ENCODE results near the gene PAK4.
"Not testable (repeated sequence)": the region's sequence is repeated elsewhere in the genome, so short reads cannot be mapped to it uniquely, and the experiment has no call there.

Gene PAK4

GRCh38 chr19:39209196-39209595, 83.6 kb downstream of the PAK4 start:
- no peak for DNase-seq
- Histone ChIP-seq H3K27ac (no peak overlapping the region), H3K4me3 (ENCODE audit: low read depth, low read length) (no peak overlapping the region), H3K27me3 (ENCODE audit: insufficient read depth, low read depth, severe bottlenecking) (no peaks in the 10 kb centered on the region), H3K36me3 (no peaks in the 10 kb centered on the region), H3K9me3 (ENCODE audit: severe bottlenecking) (no peaks in the 10 kb centered on the region)
- no peak for TF ChIP-seq CTCF (IDR thresholded peaks at IDR 0.05; ENCODE audit: low read depth, low read length)

GRCh38 chr19:39211731-39212374, 86.3 kb downstream of the PAK4 start:
- Histone ChIP-seq H3K9me3 (ENCODE audit: severe bottlenecking) (peaks cover 7% of the 10 kb centered on the region), H3K4me3 (ENCODE audit: low read depth, low read length) (no peak overlapping the region), H3K36me3 (no peaks in the 10 kb centered on the region), H3K27ac (no peak overlapping the region), H3K27me3 (ENCODE audit: insufficient read depth, low read depth, severe bottlenecking) (no peaks in the 10 kb centered on the region)
- TF ChIP-seq CTCF (IDR thresholded peaks at IDR 0.05; ENCODE audit: low read depth, low read length) = no peak
- DNase-seq = peak; percentile 22

- Histone ChIP-seq H3K4me3 (ENCODE audit: low read depth, low read length) (no peak overlapping the region), H3K9me3 (ENCODE audit: severe bottlenecking) (peaks cover 7% of the 10 kb centered on the region), H3K27me3 (ENCODE audit: insufficient read depth, low read depth, severe bottlenecking) (no peaks in the 10 kb centered on the region), H3K27ac (no peak overlapping the region), H3K36me3 (no peaks in the 10 kb centered on the region)
- peak; percentile 79 for TF ChIP-seq CTCF (IDR thresholded peaks at IDR 0.05; ENCODE audit: low read depth, low read length)
- DNase-seq = peak; percentile 68
Measured at GRCh38 chr19:39212375-39212742, 86.8 kb downstream of the PAK4 start.

- not testable (repeated sequence) for H3K9me3 ChIP-seq (ENCODE audit: severe bottlenecking); DNase-seq; H3K27me3 ChIP-seq (ENCODE audit: insufficient read depth, low read depth, severe bottlenecking); H3K27ac ChIP-seq; H3K4me3 ChIP-seq (ENCODE audit: low read depth, low read length); H3K36me3 ChIP-seq
Measured at GRCh38 chr19:39215323-39215722, 89.7 kb downstream of the PAK4 start.

GRCh38 chr19:39217094-39217493, 91.5 kb downstream of the PAK4 start:
- no peaks in the 10 kb centered on the region for H3K27me3 ChIP-seq (ENCODE audit: insufficient read depth, low read depth, severe bottlenecking)
- no peak for DNase-seq
- H3K9me3 ChIP-seq (ENCODE audit: severe bottlenecking) = peaks cover 7% of the 10 kb centered on the region
- H3K27ac ChIP-seq = no peak overlapping the region
- no peak for TF ChIP-seq CTCF (IDR thresholded peaks at IDR 0.05; ENCODE audit: low read depth, low read length)
- H3K4me3 ChIP-seq (ENCODE audit: low read depth, low read length) = no peak overlapping the region
- H3K36me3 ChIP-seq = no peaks in the 10 kb centered on the region

- no peak for TF ChIP-seq CTCF (IDR thresholded peaks at IDR 0.05; ENCODE audit: low read depth, low read length)
- H3K4me3 ChIP-seq (ENCODE audit: low read depth, low read length) = no peak overlapping the region
- H3K27ac ChIP-seq = no peak overlapping the region
- H3K9me3 ChIP-seq (ENCODE audit: severe bottlenecking) = peaks cover 7% of the 10 kb centered on the region
- no peaks in the 10 kb centered on the region for H3K36me3 ChIP-seq
- DNase-seq = peak; percentile 89
- H3K27me3 ChIP-seq (ENCODE audit: insufficient read depth, low read depth, severe bottlenecking) = no peaks in the 10 kb centered on the region
Measured at GRCh38 chr19:39218230-39219007, 92.8 kb downstream of the PAK4 start.

- not testable (repeated sequence) for H3K9me3 ChIP-seq (ENCODE audit: severe bottlenecking)
Measured at GRCh38 chr19:39219108-39219507, 93.5 kb downstream of the PAK4 start.

More at GRCh38 chr19:39219108-39219507, 93.5 kb downstream of the PAK4 start:
- H3K36me3 ChIP-seq; H3K27me3 ChIP-seq (ENCODE audit: insufficient read depth, low read depth, severe bottlenecking); DNase-seq; H3K4me3 ChIP-seq (ENCODE audit: low read depth, low read length); H3K27ac ChIP-seq: not testable (repeated sequence)
